ENCODE results near the gene ALAS1. TPM values are rescaled to one million over a fixed set of nuclear protein-coding genes. Genes with fewer than 3 reads are reported as not detected.
"Not testable (repeated sequence)": the region's sequence is repeated elsewhere in the genome, so short reads cannot be mapped to it uniquely, and the experiment has no call there.

Gene ALAS1
- total RNA-seq, 1 experiment from 2014 or later, result 58.6 TPM

DNA sequence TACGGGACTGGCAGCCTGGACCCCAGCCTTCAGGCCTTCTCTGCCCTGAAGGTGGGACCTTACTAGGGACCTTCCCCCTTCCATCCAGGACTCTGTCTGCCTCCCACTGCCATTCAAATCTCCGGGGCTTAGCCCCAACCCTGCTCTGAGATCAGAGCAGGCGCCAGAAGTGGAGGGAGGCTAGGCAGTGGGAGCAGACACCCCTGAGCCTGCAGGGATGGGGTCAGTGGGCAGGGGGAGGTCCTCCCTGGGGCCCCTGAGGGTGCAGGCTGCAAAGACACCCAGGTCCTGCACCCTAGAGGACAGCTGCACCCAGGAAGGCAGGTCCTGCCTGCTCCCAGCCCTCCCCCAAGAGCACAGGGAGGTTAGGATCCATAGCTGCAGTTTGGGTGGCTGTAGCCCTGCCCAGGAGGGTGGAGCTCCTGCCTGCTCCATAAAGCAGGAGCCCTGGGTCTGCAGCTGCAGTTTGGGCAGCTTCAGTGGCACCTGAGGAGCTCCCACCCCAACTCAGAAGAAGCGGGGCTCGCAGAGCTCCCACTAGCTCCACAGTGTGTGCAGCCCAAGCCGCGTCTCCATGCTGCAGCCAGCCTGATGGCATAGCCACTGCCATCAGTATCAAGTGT lies 35.6 kb upstream of the ALAS1 start:
- CTCF ChIA-PET, result no interaction called here
- intact Hi-C loops (cut with micrococcal nuclease; ENCODE audit: unreplicated experiment), result no loop called here
- Histone ChIP-seq H3K9me3 (ENCODE audit: low read depth, low read length, poor library complexity, severe bottlenecking) (no peaks in the 10 kb centered on the region), H3K27me3 (replicated peaks; ENCODE audit: insufficient read depth, low read depth, low read length, poor library complexity) (no peaks in the 10 kb centered on the region), H3K27ac (ENCODE audit: low read depth, low read length, poor library complexity, severe bottlenecking) (no peak overlapping the region), H3K36me3 (ENCODE audit: insufficient read depth, low read length, poor library complexity, severe bottlenecking) (no peaks in the 10 kb centered on the region), H3K4me3 (ENCODE audit: low read depth, low read length, poor library complexity, severe bottlenecking) (no peak overlapping the region), H3K4me1 (ENCODE audit: insufficient read depth, low read length, poor library complexity, severe bottlenecking) (no peaks in the 10 kb centered on the region)
- no TSS peak for BruUV-seq (replicated peaks)
- TF ChIP-seq EZH2 (IDR thresholded peaks at IDR 0.05; ENCODE audit: borderline replicate concordance, low read depth, low read length, poor library complexity, severe bottlenecking), result no peak
- TF ChIP-seq, protein P1, sequence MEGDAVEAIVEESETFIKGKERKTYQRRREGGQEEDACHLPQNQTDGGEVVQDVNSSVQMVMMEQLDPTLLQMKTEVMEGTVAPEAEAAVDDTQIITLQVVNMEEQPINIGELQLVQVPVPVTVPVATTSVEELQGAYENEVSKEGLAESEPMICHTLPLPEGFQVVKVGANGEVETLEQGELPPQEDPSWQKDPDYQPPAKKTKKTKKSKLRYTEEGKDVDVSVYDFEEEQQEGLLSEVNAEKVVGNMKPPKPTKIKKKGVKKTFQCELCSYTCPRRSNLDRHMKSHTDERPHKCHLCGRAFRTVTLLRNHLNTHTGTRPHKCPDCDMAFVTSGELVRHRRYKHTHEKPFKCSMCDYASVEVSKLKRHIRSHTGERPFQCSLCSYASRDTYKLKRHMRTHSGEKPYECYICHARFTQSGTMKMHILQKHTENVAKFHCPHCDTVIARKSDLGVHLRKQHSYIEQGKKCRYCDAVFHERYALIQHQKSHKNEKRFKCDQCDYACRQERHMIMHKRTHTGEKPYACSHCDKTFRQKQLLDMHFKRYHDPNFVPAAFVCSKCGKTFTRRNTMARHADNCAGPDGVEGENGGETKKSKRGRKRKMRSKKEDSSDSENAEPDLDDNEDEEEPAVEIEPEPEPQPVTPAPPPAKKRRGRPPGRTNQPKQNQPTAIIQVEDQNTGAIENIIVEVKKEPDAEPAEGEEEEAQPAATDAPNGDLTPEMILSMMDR (conservative IDR thresholded peaks at IDR 0.05; ENCODE audit: low read depth, low read length), result no peak
- no peak for DNase-seq (ENCODE audit: low spot score)
- POLR2A ChIA-PET (ENCODE audit: low non-redundant PET), result no interaction called here

DNA sequence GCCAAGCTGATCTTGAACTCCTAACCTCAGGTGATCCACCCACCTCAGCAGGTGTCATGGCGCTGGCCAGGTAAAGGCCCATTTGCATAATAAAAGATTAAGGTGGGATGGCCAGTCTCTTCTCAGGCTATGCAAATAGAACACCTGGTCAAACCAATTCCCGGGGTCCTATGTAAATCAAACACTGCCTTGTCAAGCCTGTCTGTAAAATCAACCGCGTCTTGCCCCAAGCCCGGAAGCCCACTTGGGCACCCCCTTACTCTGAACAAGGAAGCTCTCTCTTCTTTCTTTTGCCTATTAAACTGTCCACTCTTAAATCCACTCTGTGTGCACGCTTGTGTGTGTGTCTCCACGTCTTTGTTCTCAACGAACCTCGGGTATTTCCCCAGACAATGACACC lies 30.7 kb upstream of the ALAS1 start:
- ChIA-PET CTCF (no interaction called here), POLR2A (ENCODE audit: low non-redundant PET) (no interaction called here)
- Histone ChIP-seq H3K9me3 (ENCODE audit: low read depth, low read length, poor library complexity, severe bottlenecking) (no peaks in the 10 kb centered on the region), H3K27ac (ENCODE audit: low read depth, low read length, poor library complexity, severe bottlenecking) (no peak overlapping the region), H3K36me3 (ENCODE audit: insufficient read depth, low read length, poor library complexity, severe bottlenecking) (no peaks in the 10 kb centered on the region), H3K4me1 (ENCODE audit: insufficient read depth, low read length, poor library complexity, severe bottlenecking) (no peaks in the 10 kb centered on the region), H3K27me3 (replicated peaks; ENCODE audit: insufficient read depth, low read depth, low read length, poor library complexity) (no peaks in the 10 kb centered on the region), H3K4me3 (ENCODE audit: low read depth, low read length, poor library complexity, severe bottlenecking) (no peak overlapping the region)
- TF ChIP-seq, protein P1 (conservative IDR thresholded peaks at IDR 0.05; ENCODE audit: low read depth, low read length), result no peak
- TF ChIP-seq EZH2 (IDR thresholded peaks at IDR 0.05; ENCODE audit: borderline replicate concordance, low read depth, low read length, poor library complexity, severe bottlenecking), result no peak
- intact Hi-C loops (cut with micrococcal nuclease; ENCODE audit: unreplicated experiment), result no loop called here
- DNase-seq (ENCODE audit: low spot score), result no peak
- no TSS peak for BruUV-seq (replicated peaks)

DNA sequence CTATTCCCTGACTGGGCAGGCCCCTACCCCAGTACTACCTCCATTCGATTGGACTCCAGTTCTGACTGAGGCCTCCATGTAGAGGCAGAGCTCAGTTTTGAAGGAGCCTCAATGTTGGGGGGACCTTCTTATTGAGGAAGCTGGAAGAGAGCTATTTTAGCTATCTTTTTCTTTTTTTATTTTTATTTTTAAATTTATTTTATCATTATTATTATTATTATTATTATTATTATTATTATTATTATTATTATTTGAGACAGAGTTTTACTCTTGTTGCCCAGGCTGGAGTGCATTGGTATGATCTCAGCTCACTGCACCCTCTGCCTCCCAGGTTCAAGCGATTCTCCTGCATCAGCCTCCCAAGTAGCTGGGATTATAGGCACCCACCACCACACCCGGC lies 27.7 kb upstream of the ALAS1 start:
- intact Hi-C loops (cut with micrococcal nuclease; ENCODE audit: unreplicated experiment); POLR2A ChIA-PET (ENCODE audit: low non-redundant PET): not testable (repeated sequence)

More for the DNA sequence above, 27.7 kb upstream of the ALAS1 start:
- CTCF ChIA-PET; H3K4me3 ChIP-seq (ENCODE audit: low read depth, low read length, poor library complexity, severe bottlenecking); H3K36me3 ChIP-seq (ENCODE audit: insufficient read depth, low read length, poor library complexity, severe bottlenecking); H3K27ac ChIP-seq (ENCODE audit: low read depth, low read length, poor library complexity, severe bottlenecking); H3K9me3 ChIP-seq (ENCODE audit: low read depth, low read length, poor library complexity, severe bottlenecking); H3K4me1 ChIP-seq (ENCODE audit: insufficient read depth, low read length, poor library complexity, severe bottlenecking); DNase-seq (ENCODE audit: low spot score); BruUV-seq (replicated peaks); H3K27me3 ChIP-seq (replicated peaks; ENCODE audit: insufficient read depth, low read depth, low read length, poor library complexity): not testable (repeated sequence)

All from A673 (cell line).